HEK293 (cell line): Measurements from ENCODE around the gene CEMP1.

Experiments used
- CTCF ChIP-seq: fragments of 450-650 bp; formaldehyde crosslinking; IDR thresholded peaks from 2 replicates; pipeline ENCODE4 v1.5.1; 2016; ENCODE audit warnings: missing biosample characterization, missing genetic modification characterization
- MYNN ChIP-seq: fragments of 450-650 bp; formaldehyde crosslinking; IDR thresholded peaks from 2 replicates; pipeline ENCODE4 v1.5.1; 2016; ENCODE audit warnings: missing biosample characterization, missing genetic modification characterization, borderline replicate concordance
- REST ChIP-seq: fragments of 450-650 bp; formaldehyde crosslinking; IDR thresholded peaks from 2 replicates; pipeline ENCODE4 v1.5.1; 2016; ENCODE audit warnings: missing biosample characterization, missing genetic modification characterization
- YY1 ChIP-seq: fragments of 450-650 bp; formaldehyde crosslinking; IDR thresholded peaks from 2 replicates; pipeline ENCODE4 v1.5.1; 2018; ENCODE audit warnings: missing biosample characterization, missing genetic modification characterization
- ZBTB21 ChIP-seq: fragments of 450-650 bp; formaldehyde crosslinking; IDR thresholded peaks from 2 replicates; pipeline ENCODE4 v1.5.1; 2017; ENCODE audit warnings: missing biosample characterization, missing genetic modification characterization
- ZNF514 ChIP-seq: fragments of 450-650 bp; formaldehyde crosslinking; IDR thresholded peaks from 2 replicates; pipeline ENCODE4 v1.5.1; 2016; ENCODE audit warnings: missing biosample characterization, missing genetic modification characterization
- ZNF645 ChIP-seq: fragments of 450-650 bp; formaldehyde crosslinking; IDR thresholded peaks from 2 replicates; pipeline ENCODE4; 2016; ENCODE audit warnings: missing biosample characterization, missing genetic modification characterization
- ZNF670 ChIP-seq: fragments of 450-650 bp; formaldehyde crosslinking; IDR thresholded peaks from 2 replicates; pipeline ENCODE4 v1.5.1; 2016; ENCODE audit warnings: missing biosample characterization, missing genetic modification characterization, low read depth
- ZNF747 ChIP-seq: fragments of 450-650 bp; formaldehyde crosslinking; IDR thresholded peaks from 2 replicates; pipeline ENCODE4 v1.5.1; 2016; ENCODE audit warnings: missing biosample characterization, missing genetic modification characterization
- ZSCAN30 ChIP-seq: fragments of 450-650 bp; IDR thresholded peaks from 2 replicates; pipeline ENCODE4 v1.5.1; 2018; ENCODE audit warnings: missing biosample characterization, mild to moderate bottlenecking, missing genetic modification characterization, moderate library complexity

- TF ChIP-seq ZNF670 (no peak), ZBTB21 (tag by site-specific recombination) (no peak), CTCF (no peak), YY1 (tag by site-specific recombination) (no peak), MYNN (no peak), ZNF514 (tag by site-specific recombination) (no peak), ZSCAN30 (tag by site-specific recombination) (no peak), ZNF747 (tag by site-specific recombination) (no peak), REST (no peak), ZNF645 (tag by site-specific recombination) (no peak)
Measured at GRCh38 chr16:2492292-2492691, 38.9 kb downstream of the CEMP1 start.
